HG03064 (cell line): ENCODE measurements around the gene VMAC.
"Not testable (repeated sequence)": the region's sequence is repeated elsewhere in the genome, so short reads cannot be mapped to it uniquely, and the experiment has no call there.

Source experiments
- ATAC-seq: cut with Tn5 transposase; IDR thresholded peaks from one replicate; pipeline ENCODE4 v1.9.1; 2021; ENCODE audit warnings: low read depth; ENCODE audit not compliant: unreplicated experiment

Gene VMAC

GRCh38 chr19:5883157-5883873, 21.4 kb upstream of the VMAC start:
- not testable (repeated sequence) for ATAC-seq

DNA sequence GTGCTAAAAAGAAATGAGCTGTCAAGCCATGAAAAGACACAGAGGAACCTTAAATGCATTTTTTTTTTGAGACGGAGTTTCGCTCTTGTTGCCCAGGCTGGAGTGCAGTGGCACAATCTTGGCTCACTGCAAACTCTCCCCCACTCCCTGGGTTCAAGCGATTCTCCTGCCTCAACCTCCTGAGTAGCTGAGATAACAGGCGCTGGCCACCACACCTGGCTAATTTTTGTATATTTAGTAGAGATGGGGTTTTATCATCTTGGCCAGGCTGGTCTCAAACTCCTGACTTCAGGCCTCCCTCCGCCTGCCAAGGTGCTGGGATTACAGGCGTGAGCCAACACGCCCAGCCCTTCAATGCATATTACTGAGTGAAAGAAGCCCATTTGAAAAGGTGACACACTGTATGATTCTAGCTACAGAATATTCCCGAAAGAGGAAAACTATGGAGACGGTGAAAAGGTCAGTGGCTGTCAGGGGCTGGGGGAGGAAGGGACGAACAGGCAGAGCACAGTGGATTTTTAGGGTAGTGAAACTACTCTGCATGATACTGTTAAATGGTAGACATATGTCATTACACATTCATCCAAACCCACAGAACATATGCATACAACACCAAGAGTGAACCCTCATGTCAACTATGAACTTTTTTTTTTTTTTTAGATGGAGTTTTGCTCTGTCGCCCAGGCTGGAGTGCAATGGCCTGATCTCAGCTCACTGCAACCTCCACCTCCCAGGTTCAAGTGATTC, 20.4 kb upstream of the VMAC start:
- not testable (repeated sequence) for ATAC-seq

GRCh38 chr19:5889288-5889971, 15.2 kb upstream of the VMAC start:
- ATAC-seq: no peak

DNA sequence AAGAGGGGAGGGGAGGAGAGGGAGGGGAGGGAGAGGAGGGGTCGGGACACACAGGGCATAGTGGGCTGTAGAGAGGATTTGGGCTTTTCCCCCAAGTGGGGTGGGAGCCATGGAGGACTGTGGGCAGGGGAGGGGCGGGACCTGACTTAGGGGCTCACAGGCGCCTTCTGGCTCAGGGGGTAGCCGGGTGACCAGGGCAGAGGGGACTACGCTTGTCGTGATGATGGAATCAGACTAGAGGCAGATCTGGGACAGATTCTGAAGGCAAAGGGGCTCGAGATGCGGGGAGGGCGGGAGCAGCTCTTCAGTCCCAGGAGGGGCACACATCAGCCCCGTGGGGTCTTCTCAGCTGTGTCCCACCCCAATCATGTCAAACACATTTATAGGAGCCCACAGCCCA, 14.6 kb upstream of the VMAC start:
- no peak for ATAC-seq

DNA sequence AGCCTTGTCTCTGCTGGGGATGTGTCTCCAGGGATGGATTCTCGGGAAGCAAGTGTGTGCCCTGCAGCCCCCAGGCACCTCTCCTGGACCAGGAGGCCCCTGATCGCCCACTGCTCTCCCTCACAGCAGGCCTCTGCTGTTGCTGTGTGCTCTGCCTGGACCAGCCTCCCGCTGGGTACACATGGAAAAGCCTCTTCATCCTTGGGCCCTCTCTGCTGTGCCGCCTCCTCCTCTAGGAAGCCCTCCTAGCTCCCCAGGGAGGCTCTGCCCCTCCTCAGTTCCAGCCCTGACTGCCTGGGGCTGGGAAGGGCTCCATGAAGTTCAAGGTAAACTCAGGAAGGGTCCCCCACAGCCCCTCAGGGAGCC, 13.1 kb upstream of the VMAC start:
- no peak for ATAC-seq

DNA sequence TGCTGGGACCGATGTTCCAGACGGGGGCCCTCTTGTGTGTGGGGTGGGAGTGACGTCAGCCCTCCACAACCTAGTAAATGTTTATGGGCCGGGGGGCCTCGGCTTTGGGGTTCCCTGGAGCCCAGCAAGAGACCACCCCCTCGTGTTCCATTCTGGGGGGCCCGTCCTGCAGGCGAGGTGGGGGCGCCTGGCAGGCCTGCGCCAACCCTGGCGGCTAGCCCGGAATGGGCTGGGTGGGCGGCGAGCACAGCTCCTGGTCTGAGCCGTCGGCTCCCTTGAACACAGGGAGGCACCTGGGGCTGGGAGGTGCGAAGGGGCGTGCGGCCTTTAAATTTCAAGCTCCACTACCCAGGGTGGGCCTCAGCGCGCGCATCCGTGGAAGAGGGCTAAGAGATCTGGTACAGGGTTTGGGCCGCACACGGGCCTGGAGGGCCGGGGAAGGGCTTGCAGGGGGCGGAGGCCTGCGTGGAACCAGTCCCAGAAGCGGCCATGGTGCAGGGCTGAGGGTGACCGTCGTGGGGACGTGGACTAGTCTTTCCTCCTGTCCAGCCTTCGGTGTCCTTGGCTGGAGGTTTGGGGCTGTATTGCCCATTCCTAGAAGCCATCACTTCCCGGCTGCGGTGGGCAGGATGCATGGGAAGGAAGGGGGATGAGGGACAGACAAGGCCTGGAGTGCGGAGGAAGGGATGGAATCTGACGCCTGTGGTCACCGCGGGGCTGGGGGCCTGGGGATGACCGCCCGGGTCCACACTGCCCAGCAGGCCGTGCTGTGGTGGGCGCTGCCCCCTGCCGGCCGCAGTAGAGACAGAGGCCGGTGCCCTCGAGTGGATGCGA, 12.5 kb upstream of the VMAC start:
- no peak for ATAC-seq

DNA sequence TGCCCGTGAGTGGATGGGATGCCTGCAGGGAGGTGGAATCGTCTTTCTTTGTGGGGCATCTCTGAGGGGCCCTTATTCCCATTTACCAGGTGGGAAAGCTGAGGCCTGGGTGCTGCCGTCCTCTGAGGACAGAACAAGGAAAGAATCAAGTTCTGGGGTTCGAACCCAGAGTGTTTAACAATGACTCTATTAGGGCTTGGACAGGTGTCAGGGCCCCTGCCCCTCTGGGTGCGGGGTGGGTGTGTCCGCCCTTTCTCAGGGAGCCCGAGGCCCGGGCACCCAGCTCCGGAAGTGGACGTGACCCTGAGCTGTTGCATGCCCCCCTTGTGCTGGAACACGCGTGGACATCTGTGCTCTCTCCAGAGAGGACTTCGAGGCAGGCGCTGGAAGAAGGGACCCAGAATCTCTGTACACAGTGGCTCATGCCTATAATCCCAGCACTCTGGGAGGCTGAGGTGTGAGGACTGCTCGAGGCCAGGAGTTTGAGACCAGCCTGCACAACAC, 11.8 kb upstream of the VMAC start:
- no peak for ATAC-seq

DNA sequence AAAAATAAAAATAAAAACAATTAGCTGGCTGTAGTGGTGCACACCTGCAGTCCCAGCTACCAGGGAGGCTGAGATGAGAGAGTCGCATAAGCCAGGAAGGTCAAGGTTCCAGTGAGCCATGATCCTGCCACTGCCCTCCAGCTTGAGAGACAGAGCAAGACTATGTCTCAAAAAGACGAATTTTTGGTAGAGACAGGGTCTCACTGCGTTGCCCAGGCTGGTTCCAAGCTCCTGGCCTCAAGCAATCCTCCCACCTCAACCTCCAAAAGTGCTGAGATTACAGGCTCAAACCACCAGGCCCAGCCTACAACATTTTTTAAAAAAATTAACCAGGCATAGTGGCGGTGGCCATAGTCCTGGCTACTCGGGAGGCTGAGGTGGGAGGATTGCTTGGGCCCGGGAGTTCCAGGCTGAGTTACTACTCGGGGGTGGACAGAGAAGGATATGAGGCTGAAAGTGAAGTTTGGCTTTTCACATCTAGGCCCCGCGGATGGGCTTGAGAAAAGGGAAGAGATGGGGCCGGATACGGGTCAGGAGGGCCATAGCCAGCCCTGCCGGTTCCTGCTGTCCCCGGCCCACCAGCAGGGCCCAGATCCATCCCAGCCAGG, 11.3 kb upstream of the VMAC start:
- no peak for ATAC-seq

GRCh38 chr19:5893907-5894703, 10.6 kb upstream of the VMAC start:
- ATAC-seq: no peak

GRCh38 chr19:5894704-5895349, 9.8 kb upstream of the VMAC start:
- no peak for ATAC-seq

- ATAC-seq: no peak
Observed at GRCh38 chr19:5895409-5895808, 9.3 kb upstream of the VMAC start.

GRCh38 chr19:5895890-5896289, 8.8 kb upstream of the VMAC start:
- no peak for ATAC-seq

GRCh38 chr19:5896365-5897076, 8.2 kb upstream of the VMAC start:
- ATAC-seq: no peak

GRCh38 chr19:5897189-5897969, 7.3 kb upstream of the VMAC start:
- ATAC-seq: no peak

GRCh38 chr19:5899728-5900526, 4.7 kb upstream of the VMAC start:
- no peak for ATAC-seq

DNA sequence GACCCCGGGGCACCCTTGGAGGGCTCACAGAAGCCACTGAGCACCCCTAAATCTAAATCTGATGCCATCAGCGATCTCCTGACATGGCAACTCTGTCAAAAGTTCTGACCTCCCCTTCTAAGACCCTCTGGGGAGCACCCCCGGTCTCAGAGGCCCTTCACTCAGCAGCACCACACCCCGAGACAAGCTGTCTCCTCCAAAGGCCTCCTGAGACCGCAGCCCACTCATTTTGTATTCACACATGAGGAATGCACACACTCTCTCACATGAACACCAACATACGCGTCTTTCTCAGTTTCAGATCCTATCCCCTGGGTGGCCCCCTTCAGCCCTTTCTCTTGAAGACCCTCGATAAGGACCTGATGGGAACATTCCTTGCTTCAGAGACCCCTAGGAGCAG, 3.7 kb upstream of the VMAC start:
- ATAC-seq: no peak
